H1 (cell line): ENCODE results near the gene TEKT5. TPM values are rescaled to one million over a fixed set of nuclear protein-coding genes. Genes with fewer than 3 reads are reported as not detected.

Experiments used
- CREB1 ChIP-seq: IDR thresholded peaks from 2 replicates; pipeline ENCODE4 v1.6.1; 2012; ENCODE audit warnings: inconsistent platforms
- MAFK ChIP-seq: IDR thresholded peaks from 2 replicates; pipeline ENCODE4 v1.6.1; 2012; ENCODE audit warnings: low read depth, mild to moderate bottlenecking, improper control_type of control experiment, low read length
- SIX5 ChIP-seq: IDR thresholded peaks from 2 replicates; pipeline ENCODE4 v1.6.1; 2011; ENCODE audit warnings: mild to moderate bottlenecking, low read depth, low read length
- SRF ChIP-seq: IDR thresholded peaks from 2 replicates; pipeline ENCODE4 v1.6.1; 2011; ENCODE audit warnings: mild to moderate bottlenecking, low read depth, low read length, moderate library complexity
- polyA plus RNA-seq, 7 experiments: library from polyadenylated mRNA; depleted of rRNA in 3 of 7; stranded (reverse) in 5 of 7; unstranded in 2 of 7; fragments of >200 nt in 5 of 7; fragments of 200-250 nt in 2 of 7; gene quantifications; 1 replicate in 5 of 7; 2 replicates in 1 of 7; 4 replicates in 1 of 7; pipeline versions ENCODE4 v1.2.1 to v1.2.3, GENCODE V29; 2011 to 2013; ENCODE audit warnings: missing spikeins in 2 of 7, mixed read lengths in 2 of 7
- total RNA-seq: library from RNA; stranded (reverse); fragmentation: NEBNext Ultra II Directional; extraction: Animal tissue kit (Norgen Biotek cat#: 25700); gene quantifications from 2 replicates; pipeline ENCODE4 v1.2.1, GENCODE V29; 2021

TEKT5 gene
- total and polyA plus RNA-seq, 2 of the 8 experiments (the other 6 are each of a cell fraction or from before 2014, with no cell fraction given): 0.95 TPM; not detected in 1

DNA sequence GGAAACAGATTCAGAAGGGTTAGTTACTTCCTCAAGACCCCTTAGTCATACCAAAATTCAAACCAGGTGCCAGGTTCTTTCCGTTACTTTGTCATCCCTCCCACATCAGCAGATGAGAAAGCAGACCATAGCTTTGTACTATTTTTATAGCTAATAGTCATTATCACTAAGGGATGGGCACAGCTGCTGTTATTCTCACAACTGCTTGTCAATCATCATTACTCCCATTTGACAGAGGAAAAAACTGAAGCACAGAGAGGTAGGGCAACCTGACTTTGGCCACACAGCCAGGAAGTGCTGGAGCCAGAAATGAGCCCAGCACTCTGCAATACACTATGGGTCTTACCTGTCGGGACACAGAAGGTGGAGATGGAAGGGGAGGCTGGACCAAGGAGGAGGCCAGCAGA, 30.0 kb downstream of the TEKT5 start (continued):
- TF ChIP-seq CREB1: no peak
- no peak for TF ChIP-seq MAFK
- TF ChIP-seq SRF: no peak
- no peak for TF ChIP-seq SIX5
- TF ChIP-seq, all 59 proteins: peak for 0
